HEK293 (cell line): ENCODE results near the gene TRAPPC13.
"Not testable (repeated sequence)": the region's sequence is repeated elsewhere in the genome, so short reads cannot be mapped to it uniquely, and the experiment has no call there.

Experiments
- REST ChIP-seq: fragments of 450-650 bp; formaldehyde crosslinking; IDR thresholded peaks from 2 replicates; pipeline ENCODE4 v1.5.1; 2016; ENCODE audit warnings: missing biosample characterization, missing genetic modification characterization
- ZNF561 ChIP-seq: fragments of 450-650 bp; IDR thresholded peaks from 2 replicates; pipeline ENCODE4 v1.5.1; 2018; ENCODE audit warnings: missing biosample characterization, missing genetic modification characterization, borderline replicate concordance

- TF ChIP-seq ZNF561, REST (tag by site-specific recombination): not testable (repeated sequence)
These were observed 23.1 kb upstream of the TRAPPC13 start for GRCh38 chr5:65601761-65602160.
